ENCODE results near the gene ZNF700.
A peak's percentile ranks its signal among the peaks of the same experiment; 100 is the strongest.

The ZNF700 gene

GRCh38 chr19:11978492-11979100 lies 53.7 kb downstream of the ZNF700 start:
- DNase-seq (ENCODE audit: low read depth): no peak
- H3K4me3 ChIP-seq (ENCODE audit: control insufficient read depth, low read depth, low read length): no peak overlapping the region
- TF ChIP-seq, protein P1, sequence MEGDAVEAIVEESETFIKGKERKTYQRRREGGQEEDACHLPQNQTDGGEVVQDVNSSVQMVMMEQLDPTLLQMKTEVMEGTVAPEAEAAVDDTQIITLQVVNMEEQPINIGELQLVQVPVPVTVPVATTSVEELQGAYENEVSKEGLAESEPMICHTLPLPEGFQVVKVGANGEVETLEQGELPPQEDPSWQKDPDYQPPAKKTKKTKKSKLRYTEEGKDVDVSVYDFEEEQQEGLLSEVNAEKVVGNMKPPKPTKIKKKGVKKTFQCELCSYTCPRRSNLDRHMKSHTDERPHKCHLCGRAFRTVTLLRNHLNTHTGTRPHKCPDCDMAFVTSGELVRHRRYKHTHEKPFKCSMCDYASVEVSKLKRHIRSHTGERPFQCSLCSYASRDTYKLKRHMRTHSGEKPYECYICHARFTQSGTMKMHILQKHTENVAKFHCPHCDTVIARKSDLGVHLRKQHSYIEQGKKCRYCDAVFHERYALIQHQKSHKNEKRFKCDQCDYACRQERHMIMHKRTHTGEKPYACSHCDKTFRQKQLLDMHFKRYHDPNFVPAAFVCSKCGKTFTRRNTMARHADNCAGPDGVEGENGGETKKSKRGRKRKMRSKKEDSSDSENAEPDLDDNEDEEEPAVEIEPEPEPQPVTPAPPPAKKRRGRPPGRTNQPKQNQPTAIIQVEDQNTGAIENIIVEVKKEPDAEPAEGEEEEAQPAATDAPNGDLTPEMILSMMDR (conservative IDR thresholded peaks at IDR 0.05; ENCODE audit: control insufficient read depth, insufficient read depth, low read depth, low read length): no peak

- TF ChIP-seq, protein P1 (conservative IDR thresholded peaks at IDR 0.05; ENCODE audit: control insufficient read depth, insufficient read depth, low read depth, low read length): no peak
- no peak overlapping the region for H3K4me3 ChIP-seq (ENCODE audit: control insufficient read depth, low read depth, low read length)
Measured at GRCh38 chr19:11979527-11979926, 54.6 kb downstream of the ZNF700 start.

DNA sequence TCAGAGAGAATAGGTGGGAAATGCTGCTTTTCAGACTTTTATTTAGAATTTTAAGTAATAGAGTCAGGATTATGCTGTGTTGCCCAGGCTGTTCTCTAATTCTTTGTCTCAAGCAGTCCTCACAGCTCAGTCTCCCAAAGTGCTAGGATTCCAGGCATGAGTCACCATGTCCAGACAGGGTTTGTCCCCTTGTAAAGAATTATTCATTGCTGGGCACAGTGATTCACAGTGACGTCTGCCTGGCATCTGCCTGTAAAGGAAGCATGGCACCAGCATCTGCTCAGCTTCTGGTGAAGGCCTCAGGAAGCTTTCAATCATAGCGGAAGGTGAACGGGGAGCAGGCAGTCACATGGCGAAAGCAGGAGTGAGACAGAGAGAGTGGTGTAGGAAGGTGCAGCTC lies 57.6 kb downstream of the ZNF700 start:
- peak; percentile 19 for DNase-seq (ENCODE audit: low read depth)
- no peak overlapping the region for H3K4me3 ChIP-seq (ENCODE audit: control insufficient read depth, low read depth, low read length)
- TF ChIP-seq, protein P1 (conservative IDR thresholded peaks at IDR 0.05; ENCODE audit: control insufficient read depth, insufficient read depth, low read depth, low read length): no peak

More at GRCh38 chr19:11979527-11979926, 54.6 kb downstream of the ZNF700 start:
- DNase-seq (ENCODE audit: low read depth): no peak

DNA sequence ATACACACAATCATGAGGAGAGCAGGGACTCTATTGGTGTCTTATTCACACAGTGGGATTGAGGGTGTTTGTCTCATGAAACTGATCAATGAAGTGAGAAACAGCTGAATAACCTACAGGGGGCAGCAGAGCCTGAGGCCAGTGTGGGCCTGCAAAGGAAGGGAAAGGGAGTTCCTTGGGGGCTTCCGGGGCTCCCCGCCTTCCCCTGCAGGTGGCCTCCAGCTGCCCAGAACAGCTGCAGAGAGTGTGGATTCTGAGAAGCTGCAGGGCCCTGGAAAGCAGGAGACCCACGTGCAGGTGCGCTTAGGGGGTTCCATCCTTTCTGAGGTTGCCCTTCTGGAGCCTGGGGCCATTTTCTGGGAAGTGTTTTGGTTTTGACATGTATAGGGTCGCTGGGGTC lies 60.1 kb downstream of the ZNF700 start:
- H3K4me3 ChIP-seq (ENCODE audit: control insufficient read depth, low read depth, low read length): no peak overlapping the region
- TF ChIP-seq, protein P1 (conservative IDR thresholded peaks at IDR 0.05; ENCODE audit: control insufficient read depth, insufficient read depth, low read depth, low read length): no peak
- no peak for DNase-seq (ENCODE audit: low read depth)

- H3K4me3 ChIP-seq (ENCODE audit: control insufficient read depth, low read depth, low read length): no peak overlapping the region
Measured at GRCh38 chr19:11986754-11987153, 61.8 kb downstream of the ZNF700 start.

DNA sequence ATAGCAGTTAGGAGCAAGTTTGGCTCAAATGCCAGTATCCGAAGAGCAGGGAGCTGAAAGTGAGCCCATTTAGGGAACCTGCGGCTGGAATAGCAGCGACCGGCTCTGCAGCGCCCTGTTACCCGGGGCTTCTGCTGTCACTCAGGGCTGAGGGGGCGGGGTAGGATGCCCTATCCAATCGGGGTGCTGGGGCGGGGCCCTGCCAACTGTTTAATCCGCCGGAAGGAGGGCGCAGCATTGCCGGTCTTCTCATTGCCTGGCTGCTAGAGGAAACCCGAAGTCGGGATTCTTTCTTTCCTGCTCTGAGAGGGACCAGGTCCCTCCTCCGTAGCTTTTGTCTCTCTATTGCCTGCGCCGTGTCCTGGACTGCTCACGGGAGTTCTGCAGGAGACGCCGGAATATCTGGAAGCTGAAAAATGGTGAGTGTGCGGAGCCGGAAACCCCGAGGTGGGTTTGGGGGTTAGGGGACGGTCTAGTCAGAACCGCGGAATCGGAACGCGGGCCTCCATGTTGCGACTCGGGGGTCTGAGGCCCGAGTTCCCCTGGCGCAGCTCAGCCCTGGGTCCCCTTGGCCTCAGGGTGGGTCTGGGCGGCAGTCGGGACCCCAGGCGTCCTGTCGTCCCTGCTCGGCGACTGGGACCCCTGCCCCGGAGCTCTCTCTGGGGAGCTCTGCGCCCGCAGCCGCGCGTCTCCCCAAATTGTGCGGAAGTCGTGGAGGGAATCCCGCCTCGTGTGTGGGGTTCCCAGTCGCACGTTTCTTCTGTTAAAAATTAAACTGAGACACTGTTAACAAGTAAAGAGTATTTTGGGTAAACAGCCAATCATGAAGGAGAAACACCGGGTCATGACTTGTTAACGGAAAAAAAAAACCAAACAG lies 62.7 kb downstream of the ZNF700 start:
- peak overlapping the region; percentile 90 for H3K4me3 ChIP-seq (ENCODE audit: control insufficient read depth, low read depth, low read length)
- TF ChIP-seq, protein P1 (conservative IDR thresholded peaks at IDR 0.05; ENCODE audit: control insufficient read depth, insufficient read depth, low read depth, low read length): no peak
- DNase-seq (ENCODE audit: low read depth): peak; percentile 88

More at GRCh38 chr19:11986754-11987153, 61.8 kb downstream of the ZNF700 start:
- no peak for DNase-seq (ENCODE audit: low read depth)
- TF ChIP-seq, protein P1 (conservative IDR thresholded peaks at IDR 0.05; ENCODE audit: control insufficient read depth, insufficient read depth, low read depth, low read length): no peak
